NB4 (cell line): ENCODE measurements around the gene CLRN2.

Experiments
- DNase-seq: peaks from one replicate; pipeline ENCODE4 v3.0.0; 2010; ENCODE audit warnings: low read depth
- H3K4me3 ChIP-seq: one replicate; pipeline ENCODE4 v1.5.1; 2011; ENCODE audit warnings: mild to moderate bottlenecking, low read depth, low read length, moderate library complexity
- CTCF ChIP-seq: IDR thresholded peaks from one replicate; pipeline ENCODE4 v1.5.1; 2012; ENCODE audit warnings: low read depth, low read length
- MYC ChIP-seq: IDR thresholded peaks from 2 replicates; pipeline ENCODE4 v1.6.1; 2011; ENCODE audit warnings: low read depth, low read length
- POLR2A ChIP-seq: IDR thresholded peaks from 2 replicates; pipeline ENCODE4 v1.6.1; 2011; ENCODE audit warnings: mild to moderate bottlenecking; ENCODE audit not compliant: insufficient read length; ENCODE audit errors: extremely low read depth
- TF ChIP-seq, protein P1 (sequence below): IDR thresholded peaks from 2 replicates; pipeline ENCODE4 v1.6.1; 2011; ENCODE audit warnings: low read depth, low read length

Gene CLRN2

GRCh38 chr4:17511509-17511949 is 3.4 kb upstream of the CLRN2 start:
- peak overlapping the region; percentile 88 for H3K4me3 ChIP-seq
- TF ChIP-seq CTCF, result no peak
- peak; percentile 98 for TF ChIP-seq MYC
- TF ChIP-seq, protein P1, sequence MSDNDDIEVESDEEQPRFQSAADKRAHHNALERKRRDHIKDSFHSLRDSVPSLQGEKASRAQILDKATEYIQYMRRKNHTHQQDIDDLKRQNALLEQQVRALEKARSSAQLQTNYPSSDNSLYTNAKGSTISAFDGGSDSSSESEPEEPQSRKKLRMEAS, result peak; percentile 95
- TF ChIP-seq POLR2A, result no peak
- DNase-seq, result peak; percentile 84

- H3K4me3 ChIP-seq, result peak within 1 kb of the TSS; percentile 88
- TF ChIP-seq, protein P1, result peak; percentile 30; the same call in 1 of the 2 replicates
- TF ChIP-seq CTCF (no peak), POLR2A (peak; percentile 66)
- DNase-seq, result peak; percentile 94
Observed at GRCh38 chr4:17511950-17512795, 2.8 kb upstream of the CLRN2 start, which contains the start of gene QDPR. Gene QDPR, minus strand, starts transcription at chr4:17512090. Its CDS starts 36 bp downstream, at chr4:17512054.

DNA sequence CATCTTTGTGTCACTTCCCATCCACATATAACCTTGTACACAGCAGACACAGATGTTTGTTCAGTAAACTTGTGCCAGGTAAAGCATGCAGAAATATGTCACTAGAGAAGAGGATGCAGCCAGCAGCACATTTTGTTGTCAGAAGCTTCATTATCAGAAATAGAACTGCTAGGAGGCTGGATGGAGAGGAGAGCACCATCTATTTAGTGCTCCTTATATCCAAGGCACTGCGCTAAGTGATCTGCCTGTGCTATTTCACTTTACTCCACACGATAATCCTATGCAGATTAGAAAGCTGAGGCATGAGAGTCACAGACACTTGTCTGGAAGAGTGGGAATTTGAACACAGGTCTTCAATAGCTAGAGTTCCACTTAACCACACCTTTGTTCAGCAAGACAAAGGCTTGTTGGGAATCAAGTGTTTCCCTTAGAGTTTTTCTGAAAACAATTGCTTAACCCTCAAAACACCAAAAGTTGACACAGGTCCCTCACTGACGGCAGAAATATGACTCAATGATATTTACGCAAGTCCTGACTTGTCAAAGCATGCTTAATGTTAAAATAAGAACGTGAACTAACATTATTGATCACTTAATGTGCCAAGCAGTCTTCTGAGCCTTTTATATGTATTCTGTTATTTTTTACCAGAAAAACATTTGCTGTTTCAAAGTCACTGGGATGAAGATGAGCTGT is 1.8 kb upstream of the CLRN2 start:
- H3K4me3 ChIP-seq, result no peak overlapping the region
- TF ChIP-seq CTCF (no peak), POLR2A (no peak), MYC (no peak)
- TF ChIP-seq, protein P1, result no peak

GRCh38 chr4:17515445-17516407 is 761 bp downstream of the CLRN2 start:
- TF ChIP-seq, protein P1, result no peak
- TF ChIP-seq MYC, result no peak
- no peak for TF ChIP-seq POLR2A
- no peak for TF ChIP-seq CTCF
- H3K4me3 ChIP-seq, result no peak overlapping the region
- no peak for DNase-seq

More for the DNA sequence above, 1.8 kb upstream of the CLRN2 start:
- peak; percentile 65 for DNase-seq

DNA sequence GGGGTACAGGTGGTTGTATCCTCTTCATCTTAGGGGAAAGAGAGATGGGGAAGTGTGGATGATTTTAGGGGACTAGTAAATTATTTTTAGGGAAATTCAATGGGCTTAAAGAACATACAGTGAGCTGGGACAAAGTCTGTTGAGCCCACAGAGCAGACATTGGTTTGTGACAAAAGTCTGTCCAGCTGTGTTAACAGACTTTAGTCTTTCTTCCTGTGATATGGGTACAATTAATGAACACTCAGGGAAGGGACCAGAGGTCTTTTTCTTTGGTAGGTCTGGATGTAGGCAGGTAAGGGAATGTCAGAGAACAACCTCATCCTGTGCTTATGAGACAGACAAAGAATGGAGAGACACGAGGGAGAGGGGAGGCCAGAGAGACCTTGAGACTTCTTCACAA is 2.0 kb downstream of the CLRN2 start:
- DNase-seq, result no peak
- TF ChIP-seq POLR2A (no peak), MYC (no peak), CTCF (no peak)
- TF ChIP-seq, protein P1, result no peak
- no peak overlapping the region for H3K4me3 ChIP-seq
